DMS 273 treated with DMSO at 0.1 percent for 48 hours (cell line): ENCODE results near the gene PTPN14.

ENCODE experiments used
- DNase-seq: peaks from one replicate; lab custom pipeline; 2025; lab: John Stamatoyannopoulos, UW

PTPN14 gene

GRCh38 chr1:214568328-214568727 lies 16.9 kb upstream of the PTPN14 start:
- DNase-seq: no peak

DNA sequence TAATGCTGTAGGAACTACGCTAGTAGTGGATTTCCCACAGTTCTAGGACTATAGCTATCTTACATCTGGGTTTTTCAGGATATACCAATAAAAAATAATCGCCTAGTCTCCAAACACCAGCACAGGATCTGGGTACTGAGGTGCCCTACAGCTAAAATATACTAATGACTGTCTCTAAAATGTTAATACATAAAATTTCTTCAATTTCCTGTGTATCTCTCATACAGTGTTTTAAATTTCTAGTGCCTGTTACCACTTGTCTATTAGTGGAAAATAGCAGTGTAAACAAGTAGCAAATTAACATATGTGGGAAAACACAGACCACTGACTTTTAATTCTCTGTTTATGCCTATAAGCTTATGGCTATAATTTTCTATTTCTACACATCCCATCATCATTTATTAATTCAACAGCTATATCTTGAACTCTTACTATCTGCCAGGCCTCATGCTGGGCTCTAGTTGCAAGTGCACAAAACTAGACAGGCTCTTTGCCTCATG lies 16.1 kb upstream of the PTPN14 start:
- DNase-seq: no peak

DNA sequence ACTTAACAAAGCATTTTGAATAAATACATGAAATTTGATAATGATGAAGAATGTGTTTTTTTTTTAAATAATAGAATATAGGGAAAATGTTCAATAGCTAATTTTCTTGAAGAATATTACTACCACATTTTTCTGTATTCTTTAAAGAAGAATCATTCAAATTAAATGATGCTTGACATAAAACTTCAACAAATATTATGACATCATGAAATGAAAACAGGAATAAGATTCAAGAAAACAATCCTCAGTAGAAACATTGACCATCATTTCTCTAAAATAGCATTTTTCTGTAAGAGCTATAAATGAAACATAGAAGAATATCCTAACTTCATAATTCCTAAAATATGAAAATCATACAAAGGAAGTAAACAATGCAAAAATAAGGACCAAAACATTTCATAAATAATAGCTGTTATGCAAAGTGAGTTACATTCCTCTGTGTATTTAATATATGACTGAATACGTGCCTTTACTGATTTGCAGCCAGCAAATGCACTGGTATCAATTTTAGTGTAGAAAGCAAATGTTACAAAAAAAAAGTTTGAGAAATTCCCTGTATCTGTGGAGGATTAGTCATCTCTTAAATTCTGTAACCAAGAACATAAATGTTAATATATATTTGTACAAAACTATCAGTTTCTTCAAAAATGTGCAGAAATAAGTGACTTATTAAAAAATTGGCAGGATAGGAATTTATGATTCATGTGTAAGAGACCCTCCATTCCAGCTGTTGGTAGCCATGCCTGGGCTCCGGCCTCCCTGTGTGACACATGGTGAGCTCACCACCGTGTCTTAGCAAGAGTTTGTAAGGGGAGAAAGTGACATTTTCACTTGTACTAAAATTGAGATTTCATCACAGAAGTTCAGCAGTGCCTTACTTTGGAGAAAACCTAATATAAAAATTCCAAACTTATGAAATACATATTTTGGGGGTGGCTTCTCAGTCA lies 15.0 kb upstream of the PTPN14 start:
- no peak for DNase-seq

DNA sequence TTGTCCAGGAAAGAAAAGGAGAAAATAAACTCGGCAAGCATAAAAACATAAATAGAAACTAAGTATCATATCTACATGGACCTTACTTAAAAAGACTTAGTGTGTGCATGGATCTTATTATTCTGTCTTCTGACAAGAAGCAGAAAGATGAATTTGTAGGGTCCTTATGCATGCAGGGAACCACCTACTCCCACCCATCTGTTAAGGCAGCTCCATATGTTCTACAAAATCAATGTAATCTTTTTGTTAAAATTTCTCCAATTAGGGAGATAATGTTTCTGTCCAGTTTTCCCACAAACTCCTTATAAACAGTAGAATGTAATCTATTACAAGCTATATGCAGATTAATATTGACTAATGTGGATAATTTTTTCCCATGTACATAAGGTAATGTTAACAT lies 13.9 kb upstream of the PTPN14 start:
- DNase-seq: peak; percentile 78

DNA sequence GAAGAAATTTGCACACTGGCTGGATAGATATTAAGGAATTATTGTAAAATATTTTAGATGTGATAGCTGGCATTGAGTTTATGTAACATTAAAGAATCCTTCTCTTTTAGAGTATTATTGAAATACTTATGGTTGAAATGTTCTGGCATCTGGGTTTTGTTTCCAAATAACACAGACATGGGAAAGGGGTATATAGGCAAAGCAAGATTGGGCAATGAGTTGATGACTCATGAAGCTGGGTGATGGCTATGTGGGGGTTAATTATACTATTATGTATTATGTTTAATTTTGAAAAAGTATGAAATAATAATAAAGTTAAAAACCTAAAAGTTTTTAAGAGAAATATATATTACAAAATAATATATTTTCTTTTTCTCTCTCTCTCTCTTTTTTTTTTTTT lies 12.5 kb upstream of the PTPN14 start:
- DNase-seq: no peak

DNA sequence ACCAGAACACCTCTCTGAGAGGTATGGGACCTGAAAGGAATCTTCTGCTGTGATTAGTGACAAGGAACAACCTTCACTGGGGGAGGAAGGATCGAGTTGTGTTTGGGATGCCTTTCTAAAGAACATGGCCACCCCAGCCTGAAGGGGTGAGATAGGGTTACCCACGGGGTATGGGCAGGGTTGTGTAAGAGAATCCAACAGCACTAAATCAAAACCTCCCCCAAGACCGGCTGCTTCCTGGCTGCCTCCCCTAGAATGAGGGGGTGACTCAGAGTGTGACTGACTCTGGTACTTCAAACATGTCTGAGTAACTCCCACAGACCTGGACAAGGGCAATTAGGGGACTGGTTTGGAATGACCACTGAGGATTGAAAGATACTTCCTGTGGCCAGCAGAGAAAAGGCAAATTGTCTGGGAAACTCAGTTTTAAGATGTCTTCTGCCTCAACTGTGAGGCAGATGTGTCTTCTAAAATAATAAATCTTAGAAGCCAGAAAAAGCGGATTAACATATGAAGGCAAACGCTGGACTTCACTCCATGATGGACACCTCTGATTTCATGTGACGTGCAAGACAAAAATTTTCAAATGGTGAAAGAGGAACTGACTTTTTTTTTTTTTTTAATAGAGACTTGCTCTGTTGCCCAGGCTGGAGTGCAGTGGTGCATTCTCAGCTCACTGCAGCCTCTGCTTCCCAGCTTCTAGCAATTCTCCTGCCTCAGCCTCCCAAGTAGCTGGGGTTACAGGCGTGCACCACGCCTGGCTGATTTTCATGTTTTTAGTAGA lies 6.7 kb upstream of the PTPN14 start:
- DNase-seq: no peak

DNA sequence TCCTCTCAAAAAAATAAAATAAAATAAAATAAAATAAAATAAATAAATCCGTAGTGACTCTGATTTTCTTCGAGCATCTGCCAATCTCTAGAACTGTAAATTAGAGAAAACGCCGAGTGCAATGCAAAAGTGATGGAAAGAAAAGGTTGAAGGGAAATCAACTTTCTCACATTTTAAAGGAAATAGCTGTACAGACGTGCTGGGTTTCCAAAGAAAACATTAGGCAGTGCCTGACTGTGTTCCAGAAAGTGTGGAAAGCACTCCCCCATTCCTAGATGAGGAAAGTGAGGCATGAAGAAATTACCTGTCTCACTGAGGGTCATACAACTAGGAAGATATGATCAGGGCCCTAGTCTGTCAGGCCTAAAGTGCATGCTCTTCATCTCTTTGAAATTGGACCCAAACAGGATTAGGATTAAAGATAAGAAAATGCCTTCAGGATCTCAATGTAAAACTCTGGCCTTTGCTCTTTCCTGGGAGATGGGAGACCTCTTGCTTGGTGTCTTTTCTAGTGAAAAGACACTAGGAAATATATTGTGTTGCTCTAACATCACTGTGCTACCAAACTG lies 1.8 kb upstream of the PTPN14 start:
- no peak for DNase-seq

DNA sequence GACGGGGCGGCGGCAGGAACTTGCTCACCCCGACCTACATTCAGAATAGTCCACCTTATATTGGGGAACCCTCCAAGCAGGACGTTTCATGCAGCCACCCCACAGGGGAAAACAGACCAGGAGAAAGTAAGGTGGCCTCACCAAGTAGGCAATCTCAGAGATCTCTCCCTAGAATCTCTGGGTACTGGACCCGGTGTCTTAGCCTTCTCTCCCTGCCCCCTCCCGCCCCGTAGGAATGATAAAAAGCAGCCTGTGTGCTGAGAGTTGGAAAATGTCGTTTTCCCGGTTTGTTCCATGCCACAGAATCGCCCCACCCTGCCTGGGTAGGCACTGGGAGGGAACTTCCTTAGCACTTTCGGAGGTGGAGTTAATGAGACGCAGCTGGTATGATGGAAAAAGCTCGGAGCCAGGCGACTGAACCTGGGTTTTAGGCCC lies 789 bp upstream of the PTPN14 start:
- DNase-seq: peak; percentile 38

DNA sequence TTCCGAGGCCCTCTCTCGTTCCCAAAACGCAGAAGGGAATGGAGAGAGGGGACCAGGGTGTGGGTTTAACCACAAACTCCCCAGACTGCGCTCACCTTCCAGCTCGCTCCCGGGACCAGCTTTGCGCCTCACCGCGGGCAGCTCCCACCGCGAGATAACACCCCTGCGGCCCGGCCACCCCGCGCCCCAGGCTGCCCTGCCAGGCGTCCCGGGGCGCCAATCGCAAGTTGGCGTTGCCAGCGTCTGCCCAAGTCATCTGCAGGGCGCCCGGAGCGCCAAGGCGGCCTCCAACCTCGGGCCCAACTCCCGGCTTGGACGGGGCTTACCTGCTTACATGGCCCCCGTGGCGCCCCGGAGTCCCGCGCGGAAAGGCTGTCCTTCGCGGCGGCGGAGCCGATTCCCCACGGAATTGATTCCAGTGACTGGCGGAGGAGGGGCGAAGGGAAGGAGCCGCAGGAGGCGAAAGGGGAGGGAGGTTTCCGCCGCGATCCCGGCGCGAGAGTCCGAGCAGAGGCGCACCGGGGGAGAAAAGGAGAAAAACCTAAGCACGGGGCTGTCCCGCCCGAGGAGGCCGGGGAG lies 456 bp downstream of the PTPN14 start:
- no peak for DNase-seq

DNA sequence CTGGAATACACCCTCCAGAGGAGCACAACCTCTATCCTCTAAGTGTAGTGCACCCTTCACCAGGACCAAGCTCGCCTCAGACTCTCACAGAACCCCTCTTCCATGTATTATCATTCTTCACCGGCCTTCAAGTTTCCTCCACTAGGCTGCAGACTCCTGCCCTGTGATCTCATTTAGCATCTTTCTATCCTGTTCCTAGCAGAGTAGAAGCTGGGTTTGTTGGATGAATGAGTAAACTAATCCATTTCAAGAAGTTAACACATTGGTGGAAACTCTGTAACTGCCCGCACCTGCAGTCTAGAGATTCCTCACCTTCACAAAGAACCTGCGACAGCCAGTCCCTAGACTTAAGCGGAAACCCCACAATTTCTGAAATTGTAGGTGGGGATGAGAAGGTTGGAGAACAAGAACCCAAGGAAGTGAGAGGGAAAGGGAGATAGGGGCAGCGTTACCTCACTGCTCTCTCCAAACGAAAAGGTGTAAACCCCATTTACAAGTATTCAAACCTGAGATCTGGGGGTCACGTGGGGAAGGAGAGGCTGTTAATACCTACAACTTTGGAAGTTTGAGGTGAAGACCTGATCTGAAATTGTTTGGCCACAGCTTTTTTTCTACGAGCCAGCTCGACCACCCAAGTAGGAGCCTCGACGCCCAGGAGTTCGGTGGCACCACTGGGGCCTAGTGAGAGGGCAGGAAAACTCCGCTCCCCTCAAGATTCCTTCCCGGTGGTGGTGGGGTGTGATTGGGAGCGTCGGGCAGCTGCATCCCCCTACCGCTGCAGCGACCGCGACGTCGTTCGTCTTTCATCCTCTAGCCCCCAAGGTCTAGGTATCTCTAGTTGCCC lies 1.2 kb downstream of the PTPN14 start:
- no peak for DNase-seq

DNA sequence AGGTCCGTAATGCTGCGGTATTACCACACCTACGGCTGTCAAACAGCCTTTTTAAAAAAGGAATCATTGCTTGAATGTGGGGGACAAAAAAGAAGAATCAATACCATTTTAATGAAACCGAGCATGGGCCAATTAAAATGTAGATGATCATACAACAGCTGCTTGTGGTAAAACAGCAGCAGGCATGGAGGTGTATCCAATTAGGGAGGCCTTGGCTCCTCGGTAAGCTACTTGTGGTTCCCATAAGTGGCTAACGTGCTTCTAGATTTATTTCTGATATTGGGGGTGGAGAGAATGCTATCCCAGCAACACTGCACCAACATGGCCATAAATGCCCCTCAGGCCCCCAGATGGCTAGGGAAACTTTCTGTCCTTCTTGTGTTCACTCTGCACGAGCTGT lies 1.8 kb downstream of the PTPN14 start:
- DNase-seq: peak; percentile 52

- no peak for DNase-seq
Observed at GRCh38 chr1:214548988-214549387, 2.4 kb downstream of the PTPN14 start.

DNA sequence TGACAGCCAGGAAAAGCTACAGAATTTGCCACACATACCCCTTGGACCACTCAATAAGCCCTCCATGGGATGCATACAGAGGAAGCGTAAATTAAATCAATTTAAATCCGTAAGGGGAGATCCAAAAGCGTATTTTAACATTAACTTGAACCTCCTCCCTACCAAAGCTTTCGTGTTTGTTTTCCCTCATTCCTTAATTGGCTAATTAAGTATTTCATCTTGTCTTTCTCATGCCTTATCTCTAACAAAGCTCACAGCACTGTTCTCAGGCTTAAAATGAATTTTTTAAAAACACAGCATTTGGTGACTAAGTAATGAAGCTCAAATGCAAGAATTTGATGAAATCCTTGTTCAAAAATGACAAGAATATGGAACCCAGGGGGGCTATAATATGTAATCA lies 3.1 kb downstream of the PTPN14 start:
- no peak for DNase-seq

DNA sequence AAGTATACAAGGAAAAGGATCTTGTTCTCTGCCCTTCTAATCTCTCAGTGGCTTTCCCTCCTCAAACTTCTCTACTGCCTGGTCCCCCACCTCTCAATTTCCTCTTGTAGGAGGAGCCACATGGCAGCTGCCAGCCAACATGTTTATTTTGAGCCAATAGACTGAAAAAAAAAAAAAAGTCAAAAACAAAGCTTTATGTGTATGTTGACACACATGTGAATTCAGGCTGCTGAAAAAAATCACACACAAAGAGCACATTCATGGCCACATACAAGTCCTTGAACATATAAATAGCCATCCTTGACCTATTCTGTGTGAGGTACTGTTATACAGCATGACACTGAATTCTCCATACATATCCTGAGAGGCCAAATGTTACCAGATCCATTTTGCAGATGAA lies 3.7 kb downstream of the PTPN14 start:
- DNase-seq: no peak

DNA sequence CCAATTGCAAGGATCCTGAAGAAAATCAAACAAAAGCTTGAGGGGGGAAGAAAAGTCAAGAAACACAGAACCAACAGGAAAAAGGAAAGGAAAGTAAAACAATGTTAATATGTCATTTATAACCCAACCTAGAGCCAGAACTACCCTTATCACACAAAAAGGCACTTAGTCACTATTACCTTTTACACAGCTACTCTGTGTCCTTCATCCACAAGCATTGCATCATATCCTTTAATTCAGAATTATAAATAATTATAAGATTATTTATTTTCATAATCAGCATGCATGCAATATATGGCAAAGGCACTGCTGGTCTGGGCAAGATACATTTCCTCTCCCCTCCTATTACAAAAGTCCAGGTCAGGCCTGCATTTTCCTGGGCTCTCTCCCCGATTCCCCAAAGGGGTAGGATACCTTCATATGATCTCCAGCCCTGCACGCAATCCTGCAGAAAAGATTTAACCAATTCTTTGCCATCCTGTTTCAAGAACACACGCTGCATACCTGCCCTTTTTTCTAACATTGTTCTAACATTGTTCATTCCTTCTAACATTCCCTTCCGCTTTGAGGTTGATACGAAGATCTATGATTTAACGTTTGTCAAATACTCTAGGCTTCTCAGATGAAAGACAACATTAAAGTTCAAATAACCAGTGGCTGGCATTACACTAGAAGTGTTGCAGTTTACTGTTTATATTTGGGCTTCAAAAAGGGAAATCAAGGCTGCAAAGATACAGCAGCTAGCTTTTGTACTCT lies 4.3 kb downstream of the PTPN14 start:
- no peak for DNase-seq

DNA sequence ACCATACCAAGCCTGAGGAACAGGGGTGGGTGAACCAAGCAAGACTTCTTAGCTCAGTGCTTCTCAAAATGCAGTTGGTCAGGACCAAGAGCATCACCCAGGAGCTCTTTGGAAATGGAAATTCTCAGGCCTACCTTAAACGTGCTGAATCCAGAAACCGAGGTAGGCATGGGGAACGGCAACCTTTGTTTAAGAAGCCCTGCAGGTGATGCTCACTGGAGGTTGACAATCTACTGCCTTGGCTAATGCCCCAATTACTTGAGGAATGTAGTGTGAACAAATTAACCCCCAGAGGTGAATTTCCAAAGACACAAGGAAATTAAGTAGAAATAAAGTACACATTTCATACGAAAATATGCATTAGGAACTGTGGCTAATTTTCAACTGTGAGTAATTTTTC lies 5.3 kb downstream of the PTPN14 start:
- no peak for DNase-seq

DNA sequence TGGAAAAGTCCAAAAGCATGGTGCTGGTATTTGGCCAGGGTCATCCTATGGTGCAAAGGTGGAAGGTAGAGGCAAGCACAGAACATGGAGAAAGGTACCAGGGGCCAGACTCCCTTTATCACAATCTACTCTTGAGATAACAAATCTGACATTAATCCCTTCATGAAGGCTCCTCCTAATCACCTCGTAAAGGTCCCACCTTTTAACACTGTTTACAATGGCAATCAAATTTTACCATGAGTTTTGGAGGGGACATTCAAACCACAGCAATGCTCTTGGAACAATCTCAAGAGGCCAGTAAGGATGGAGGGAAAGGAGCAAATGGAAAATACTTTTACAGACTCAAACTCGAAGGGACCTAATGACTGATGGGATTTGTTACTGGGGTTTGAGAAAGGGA lies 6.1 kb downstream of the PTPN14 start:
- DNase-seq: no peak

DNA sequence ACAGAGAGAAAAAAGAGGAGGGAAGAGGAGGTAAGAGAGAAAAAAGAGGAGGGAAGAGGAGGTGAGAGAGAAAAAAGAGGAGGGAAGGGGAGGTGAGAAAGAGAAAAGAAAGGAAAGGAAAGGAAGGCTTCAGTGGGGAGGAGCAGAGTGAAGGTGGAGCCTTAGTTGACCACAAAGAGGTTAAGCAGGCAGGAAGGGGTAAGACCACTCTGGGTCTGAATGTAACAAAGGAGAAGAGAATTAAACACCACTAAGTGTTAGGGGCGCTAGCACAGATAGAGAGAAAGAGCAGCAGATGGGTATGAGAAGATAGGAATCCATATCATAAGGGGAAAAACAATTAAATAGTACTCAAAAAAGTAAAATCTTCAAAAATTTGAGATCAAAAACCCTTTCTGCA lies 6.6 kb downstream of the PTPN14 start:
- DNase-seq: no peak

DNA sequence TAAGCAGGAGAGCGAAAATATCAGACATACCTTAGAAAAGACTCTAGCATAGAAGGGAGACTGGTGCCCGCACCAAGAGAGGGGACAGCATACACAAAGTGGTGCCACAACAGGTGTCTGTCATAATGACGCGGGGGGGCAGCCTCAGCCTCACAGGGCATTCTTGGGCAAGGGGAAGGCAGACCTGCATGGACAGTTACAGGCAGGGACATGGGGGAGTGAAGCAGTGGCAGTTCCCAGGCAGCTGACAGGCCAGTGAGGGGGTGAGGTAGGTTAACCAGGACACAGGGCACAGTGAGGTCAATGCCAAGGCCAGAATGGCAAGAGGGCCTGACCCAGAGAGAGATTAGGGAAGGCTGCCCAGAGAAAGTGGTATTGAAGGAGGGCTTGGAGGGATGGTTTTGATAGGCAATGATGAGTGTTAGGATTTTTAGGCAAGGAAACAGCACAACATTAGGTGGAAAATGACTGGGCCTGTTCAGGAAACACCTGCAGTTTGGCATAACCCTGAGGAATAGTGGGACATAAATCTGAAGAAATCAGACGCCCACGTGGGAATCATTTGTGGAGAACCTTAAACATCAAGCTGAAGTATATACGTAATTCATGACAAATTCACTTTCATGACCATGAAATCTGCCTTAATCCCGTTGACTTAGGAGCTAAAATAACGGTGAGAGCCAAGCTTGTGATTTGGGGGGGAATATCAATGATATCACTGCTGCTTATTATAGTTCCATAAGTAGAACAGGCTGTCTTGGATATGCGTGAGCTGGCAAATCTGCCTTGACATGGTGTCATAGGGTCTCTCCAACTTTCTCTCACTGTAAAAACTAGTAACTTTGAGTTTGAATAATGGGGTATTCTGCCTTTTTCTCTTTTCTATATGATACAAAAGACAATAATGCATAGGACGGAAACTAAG lies 8.9 kb downstream of the PTPN14 start:
- DNase-seq: no peak

DNA sequence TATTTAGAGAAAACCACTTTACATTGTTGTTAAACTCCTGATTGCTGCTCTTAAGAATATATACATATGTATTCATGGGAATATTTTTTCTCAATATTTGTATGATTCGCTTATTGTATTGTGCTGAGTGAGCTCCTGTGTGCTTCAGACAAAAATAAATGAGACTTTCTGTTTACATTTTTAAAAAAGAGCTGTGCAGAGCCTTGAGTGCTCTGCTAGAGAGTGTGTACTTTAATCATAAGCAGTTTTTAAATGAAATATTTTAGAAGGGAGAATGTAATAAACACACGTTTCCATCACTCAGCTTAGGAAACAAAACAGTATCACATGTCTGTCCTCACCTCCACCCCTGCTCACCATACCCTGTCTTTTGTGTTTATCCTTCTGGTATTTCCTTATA lies 9.7 kb downstream of the PTPN14 start:
- DNase-seq: no peak
